Stimulated activated CD4-positive, alpha-beta T cell treated with anti-CD3 and anti-CD28 coated beads, Interleukin-15, amount 100 ng/mL, for 1 hour (primary cell): ENCODE measurements around the gene SCPEP1.
"Not testable (repeated sequence)": the region's sequence is repeated elsewhere in the genome, so short reads cannot be mapped to it uniquely, and the experiment has no call there.

Source experiments
- DNase-seq, 2 donors: peaks; one replicate each; pipeline ENCODE4 v3.0.0-alpha.2; 2020; ENCODE audit warnings: low read depth in 1 of 2, low spot score in 1 of 2

SCPEP1 gene

DNA sequence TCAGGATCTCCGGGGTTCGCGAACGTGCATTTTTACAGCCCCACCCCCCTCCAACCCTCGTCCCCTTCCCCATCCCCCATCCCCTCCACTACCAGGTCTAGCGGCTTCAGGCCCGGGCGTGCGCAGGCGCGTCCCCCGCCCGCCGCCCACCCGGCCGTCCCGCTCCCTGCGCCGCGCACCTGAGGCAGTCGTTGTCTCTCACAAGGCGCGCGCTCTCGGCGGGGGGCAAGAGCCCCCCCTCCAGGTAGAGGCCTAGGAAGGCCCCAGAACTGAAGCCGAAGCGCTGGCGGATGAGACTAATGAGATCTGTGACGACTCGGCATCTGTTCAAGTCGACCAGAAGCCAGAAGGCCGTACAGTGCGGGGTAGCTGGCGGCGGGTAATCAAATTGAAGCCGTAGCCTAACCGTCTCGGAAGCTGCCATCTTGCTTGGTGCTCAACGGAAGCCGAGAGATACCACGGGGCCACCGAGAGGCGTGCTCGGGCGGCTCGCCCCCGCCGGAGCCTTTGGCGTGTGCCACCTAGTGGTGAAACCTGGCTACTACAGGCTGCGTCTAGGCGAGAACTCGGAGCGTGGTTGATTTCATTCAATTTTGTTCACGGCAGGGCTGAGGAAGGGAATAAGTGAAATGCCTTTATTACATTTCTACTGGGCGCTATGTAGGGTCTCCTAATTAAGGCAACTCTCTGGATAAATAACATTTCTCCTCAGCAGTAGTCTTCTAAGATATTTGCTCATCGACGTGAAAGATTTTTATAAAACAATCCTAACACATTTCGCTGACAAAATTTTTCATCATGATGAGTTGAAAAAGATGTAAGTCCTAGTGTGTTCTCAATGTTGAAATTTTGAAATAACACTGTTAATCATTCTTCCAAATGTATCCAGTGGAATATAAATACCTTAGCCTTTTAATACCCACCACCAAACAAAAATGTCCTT, 17.1 kb upstream of the SCPEP1 start, which contains the start of gene COIL:
Gene COIL (minus strand): TSS at position 455 of the 943 bp plus-strand sequence. CDS start 31 bp downstream, at position 424.
- DNase-seq, result peak; percentile 82 to 91

DNA sequence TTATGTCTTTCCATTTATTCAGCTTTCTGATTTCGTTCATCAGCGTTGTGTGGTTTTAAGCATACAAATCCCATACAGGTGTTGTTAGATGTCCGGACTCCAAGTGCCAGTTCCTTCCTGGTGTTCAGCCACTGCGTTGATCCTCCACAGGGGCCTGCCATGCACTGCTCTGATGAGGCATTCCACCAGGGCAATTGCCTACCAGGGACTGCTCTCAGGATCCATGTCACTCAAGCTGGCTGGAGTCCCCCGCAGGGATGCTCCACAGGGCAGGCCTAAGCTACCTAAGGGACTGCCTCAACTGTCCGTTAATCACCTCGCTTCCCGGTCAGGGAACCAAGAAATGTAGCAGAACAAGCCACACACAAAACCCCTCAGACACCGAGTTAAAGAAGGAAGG, 12.7 kb upstream of the SCPEP1 start:
- DNase-seq, result not testable (repeated sequence)

DNA sequence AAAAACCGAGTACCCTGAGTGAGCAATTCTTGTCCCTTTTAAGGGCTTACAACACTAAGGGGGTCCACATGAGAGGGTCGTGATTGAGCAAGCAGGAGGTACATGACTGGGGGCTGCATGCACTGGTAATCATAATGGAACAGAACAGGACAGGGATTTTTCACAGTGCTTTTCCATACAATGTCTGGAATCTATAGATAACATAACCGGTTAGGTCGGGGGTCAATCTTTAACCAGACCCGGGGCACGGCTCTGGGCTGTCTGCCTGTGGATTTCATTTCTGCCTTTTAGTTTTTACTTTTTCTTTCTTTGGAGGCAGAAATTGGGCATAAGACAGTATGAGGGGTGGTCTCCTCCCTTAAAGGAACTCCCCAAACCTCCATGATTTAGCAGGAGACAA, 12.2 kb upstream of the SCPEP1 start:
- not testable (repeated sequence) for DNase-seq

DNA sequence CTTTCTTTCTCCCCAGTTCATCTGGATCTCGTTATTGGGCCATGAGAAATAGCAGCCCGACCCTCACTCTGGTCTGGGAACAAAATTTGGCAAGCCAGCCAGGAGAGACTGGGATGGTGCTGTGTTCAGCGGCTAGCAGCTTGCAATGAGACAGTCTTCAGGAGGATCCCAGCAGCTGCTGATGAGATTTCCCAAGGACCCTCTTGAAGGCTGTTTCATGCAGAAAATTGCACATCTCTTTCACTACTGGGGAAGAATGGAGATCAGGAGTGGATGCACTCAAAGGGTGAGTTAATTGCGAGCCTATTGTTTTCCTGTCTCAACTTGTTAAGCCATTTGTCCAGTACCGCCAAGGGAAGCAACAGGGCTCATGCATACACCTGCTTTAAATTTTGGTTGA, 11.6 kb upstream of the SCPEP1 start:
- no peak for DNase-seq

DNA sequence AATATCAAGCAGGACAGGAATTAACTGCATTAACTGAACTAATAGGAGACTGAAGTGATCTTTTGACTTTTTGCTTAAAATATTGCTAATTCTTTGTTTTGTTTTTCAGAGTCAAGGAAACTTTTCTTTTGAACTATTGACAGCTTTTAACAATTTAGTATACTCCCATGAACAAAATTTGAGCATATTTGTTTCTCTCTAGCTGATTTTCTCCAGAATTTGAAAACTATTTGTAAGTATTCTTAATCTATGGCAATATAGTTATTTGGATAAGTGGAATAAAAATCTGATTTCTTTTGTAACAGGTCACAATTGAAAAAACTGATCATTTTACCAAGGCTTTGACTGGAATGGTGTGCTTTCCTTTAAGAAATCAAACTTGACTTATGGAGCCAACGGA, 7.0 kb upstream of the SCPEP1 start:
- no peak for DNase-seq

DNA sequence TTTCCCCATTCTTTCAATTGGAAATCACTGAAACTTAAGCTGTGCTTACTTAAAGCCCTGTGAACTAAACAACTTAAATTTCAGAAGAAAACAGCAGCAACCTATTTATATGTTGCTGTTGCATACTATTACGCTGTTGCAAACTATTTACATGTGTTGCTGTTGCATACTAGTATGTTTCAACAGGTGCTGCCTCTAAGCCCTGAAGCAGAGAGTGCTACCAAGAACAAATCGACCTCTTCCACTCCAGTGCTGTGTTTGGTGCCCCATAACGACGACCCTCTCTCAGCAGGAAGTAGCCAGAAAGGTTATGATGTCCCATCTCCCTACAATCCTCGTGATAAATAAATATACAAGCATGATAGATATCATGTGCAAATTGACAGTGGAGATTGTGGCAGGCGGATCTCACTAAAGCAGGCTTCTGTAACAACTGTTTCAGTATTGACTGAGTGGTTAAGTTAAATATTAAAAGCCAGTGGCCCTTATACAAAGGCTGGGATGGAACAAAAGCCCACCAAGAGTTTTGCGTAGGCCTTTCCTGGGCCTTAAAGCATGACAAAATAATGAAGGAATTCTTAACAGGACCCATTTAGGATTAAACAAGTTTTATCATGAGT, 5.7 kb upstream of the SCPEP1 start:
- DNase-seq, result no peak

DNA sequence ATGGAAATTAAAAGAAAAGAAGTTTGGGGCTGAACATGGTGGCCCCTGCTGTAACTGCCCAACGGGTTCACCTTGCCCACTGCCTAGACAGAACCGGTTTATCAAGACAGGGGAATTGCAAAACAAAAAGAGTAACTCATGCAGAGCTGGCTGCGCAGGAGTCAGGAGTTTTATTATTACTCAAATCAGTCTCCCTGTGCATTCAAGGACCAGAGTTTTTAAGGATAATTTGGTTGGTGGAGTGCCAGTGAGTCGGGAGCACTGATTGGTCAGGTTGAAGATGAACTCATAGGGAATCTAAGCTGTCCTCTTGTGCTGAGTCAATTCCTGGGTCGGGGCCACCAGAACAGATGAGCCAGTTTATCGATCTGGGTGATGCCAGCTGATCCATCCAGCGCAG, 4.4 kb upstream of the SCPEP1 start:
- DNase-seq, result no peak

DNA sequence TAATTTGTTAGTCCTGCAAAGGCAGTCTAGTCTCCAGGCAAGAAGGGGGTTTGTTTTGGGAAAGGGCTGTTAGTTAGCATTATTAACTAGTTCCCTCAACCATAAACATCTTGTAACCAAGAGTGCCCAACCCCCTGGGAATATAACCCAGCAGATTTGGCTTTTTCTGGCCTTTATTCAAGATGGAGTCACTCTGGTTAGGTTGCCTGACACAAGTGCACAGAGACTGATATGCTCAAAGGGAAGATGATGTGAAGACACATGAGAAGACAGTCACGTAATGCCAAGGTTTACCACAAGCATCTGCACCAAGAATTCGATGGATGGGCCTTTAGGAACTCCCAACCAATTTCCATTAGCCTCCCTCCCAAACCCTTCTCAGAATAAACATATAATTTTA, 3.9 kb upstream of the SCPEP1 start:
- no peak for DNase-seq

DNA sequence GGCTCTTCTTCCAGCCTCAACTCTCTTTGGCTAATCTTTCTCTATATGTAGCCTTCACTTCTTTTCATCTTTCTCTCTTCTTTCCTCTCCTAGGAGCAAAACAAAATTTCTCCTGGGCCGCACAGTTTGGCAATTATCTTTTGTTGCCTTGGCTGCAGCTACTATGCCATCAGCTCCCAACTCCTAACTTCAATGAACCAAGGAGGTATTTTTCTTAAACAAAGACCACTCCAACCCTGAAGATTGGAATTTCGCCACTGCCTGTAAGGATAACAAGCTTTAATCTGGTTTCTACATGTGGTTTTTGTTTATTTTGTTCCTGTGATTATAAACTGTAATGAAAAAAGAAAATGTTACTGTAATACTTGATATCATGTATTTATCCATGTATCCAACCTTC, 2.3 kb upstream of the SCPEP1 start:
- DNase-seq, result no peak

DNA sequence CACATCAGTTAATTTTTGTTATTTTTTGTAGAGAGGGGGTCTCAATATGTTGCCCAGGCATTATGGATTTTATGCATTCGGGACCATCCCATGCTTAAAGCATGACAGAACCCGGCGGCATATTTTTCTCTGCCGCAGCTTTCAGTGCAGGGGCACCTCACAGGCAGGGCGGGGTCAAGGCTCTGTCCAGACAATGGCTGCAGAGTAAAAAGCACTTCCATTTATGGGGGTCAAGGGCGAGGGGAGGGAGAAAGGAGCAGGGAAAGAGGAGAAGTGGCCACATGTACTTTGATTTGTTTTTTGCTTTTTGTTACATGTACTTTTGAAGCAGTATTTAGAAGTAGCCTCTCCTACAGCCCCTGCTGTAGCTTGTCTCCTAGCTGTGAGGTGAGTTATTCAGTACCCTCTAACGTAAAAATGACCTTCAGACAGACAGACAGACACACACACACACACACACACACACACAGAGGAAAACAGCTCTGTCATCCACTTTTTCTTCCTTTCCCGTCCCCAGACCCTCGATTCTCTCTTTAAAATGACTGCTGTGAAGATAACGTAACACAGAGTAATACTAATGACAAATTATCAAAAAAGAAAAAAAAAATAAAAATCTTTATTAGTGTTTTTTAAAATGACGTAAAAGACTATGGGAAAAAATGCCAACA, 856 bp upstream of the SCPEP1 start:
- no peak for DNase-seq

DNA sequence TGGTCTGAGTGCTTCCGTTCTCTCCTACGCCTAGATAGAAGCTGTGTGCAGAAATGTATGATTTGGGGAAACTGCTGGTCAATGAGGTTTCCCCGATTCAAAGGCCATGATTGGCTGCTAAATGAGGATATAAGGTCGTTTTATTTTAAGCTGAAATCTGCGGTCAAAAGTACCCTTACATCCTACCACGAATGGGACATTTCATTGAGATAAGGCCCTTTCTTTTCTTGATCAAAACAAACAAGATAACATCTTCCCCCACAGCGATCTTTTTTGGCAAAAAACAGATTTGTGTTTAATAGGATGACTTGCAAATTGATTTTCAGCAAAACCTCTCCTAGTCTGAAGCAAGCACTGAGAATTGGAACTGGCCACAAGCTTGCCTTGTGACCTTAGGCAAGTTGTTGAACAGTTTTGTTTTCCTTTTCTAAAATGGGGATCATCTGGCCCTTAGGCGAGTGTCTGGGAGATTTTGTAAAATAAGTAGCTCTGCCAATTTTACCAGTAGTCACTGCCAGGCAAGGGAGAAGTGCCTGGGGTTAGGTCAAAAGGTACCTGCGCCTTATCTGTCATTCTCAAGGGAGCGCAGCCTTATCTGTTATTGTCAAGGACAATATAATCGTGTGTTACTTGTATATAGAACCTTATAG, 635 bp downstream of the SCPEP1 start:
- DNase-seq, result no peak

DNA sequence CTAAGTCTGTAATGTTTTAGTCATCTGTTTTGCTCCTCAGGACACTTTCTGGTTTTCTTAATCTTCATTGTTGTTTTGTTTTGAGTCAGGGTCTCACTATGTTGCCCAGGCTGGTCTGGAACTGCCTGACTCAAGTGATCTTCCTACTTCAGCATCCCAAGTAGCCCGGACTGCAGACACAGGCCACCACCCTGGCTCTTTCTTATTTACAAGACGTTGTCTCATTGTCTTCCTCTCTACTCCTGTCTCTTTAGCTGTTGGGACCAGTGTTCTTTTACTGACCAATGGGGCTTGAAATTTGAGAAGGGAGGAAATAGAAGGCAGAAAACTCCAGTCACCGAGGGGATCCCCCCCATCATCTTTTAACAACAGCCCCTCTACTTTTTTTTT, 1.2 kb downstream of the SCPEP1 start:
- DNase-seq, result no peak

DNA sequence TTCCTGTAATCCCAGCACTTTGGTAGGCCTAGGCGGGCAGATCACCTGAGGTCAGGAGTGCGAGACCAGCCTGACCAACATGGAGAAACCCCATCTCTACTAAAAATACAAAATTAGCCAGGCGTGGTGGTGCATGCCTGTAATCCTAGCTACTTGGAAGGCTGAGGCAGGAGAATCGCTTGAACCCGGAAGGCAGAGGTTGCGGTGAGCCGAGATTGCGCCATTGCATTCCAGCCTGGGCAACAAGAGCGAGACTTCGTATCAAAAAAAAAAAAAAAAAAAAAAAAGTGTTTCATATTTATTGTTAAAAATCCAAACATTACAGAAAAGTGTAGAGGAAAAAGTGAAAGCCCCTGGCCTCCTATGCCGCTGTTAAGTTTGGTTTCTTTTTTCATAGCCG, 2.6 kb downstream of the SCPEP1 start:
- not testable (repeated sequence) for DNase-seq

DNA sequence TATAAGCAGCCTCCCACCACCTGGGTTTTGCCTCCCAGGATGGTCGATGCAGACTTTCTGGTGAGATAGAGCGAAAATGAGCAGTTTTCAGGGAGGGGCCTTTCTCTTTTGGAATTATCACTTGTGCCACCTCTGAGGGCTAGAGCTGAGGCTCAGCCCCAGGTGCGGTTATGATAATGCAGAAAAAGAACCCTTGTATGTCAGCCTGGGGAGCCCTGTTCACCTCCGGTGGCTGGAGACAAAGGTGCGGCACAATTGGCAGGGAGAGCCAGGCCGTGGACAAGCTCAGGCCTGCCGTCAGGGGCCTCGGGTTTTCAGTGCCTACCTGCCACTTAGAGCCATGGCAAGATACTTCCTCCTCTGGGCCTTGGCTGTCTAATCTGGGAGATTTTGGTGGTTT, 4.4 kb downstream of the SCPEP1 start:
- DNase-seq, result no peak

DNA sequence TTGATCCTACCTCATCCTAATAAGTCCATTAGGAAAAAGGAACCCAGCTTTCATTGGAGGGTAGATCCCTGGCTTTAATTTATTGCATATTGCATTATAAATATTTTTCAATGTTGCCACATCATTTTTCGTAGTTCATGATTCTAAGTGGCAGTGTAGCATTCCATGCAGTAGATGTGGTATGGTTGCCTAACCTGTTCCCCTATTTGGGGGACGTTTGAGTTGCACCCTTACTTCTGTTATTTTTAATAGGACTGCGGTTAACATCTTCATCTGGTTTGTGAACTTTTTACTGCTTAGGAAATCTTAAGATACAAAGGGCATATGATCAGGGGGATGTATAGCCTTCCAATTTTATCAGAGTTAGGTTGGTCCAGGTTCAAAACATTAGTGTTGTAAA, 5.4 kb downstream of the SCPEP1 start:
- no peak for DNase-seq

DNA sequence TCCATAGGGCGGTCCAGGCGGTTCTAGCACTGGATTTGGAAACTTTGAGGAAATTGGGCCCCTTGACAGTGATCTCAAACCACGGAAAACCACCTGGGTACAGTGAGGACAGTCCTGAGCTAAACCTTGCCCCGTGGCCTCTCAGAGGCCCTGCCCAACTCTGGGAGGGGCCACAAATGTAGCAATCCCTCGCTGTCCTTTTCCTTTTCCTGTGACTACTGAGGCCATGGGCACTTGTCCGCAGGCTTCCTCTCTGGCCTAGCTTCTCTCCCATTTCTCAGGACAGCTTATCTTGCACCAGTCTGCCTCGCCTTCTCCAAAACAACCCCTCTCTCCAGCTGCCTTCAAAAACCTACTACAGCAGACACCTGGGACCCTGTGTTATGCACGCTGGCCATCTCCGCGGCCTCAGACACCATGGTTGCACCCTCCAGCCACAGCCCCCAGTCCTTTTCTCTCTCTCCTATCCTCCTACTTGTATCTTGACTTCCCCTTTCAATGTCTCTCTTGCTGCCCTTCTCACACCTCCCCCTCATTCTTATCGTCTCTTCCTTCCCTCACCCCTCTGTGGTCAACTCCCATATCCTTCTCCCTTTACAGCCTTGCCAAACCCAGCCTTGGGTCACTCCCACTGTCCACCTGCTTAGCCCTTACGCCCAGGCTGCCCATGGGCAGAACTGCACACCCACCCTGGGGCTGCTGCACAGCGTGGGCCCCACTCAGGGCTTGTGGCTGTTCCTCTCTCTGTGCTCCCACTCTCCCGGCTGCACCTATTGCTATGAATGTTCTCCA, 7.6 kb downstream of the SCPEP1 start:
- DNase-seq, result no peak

DNA sequence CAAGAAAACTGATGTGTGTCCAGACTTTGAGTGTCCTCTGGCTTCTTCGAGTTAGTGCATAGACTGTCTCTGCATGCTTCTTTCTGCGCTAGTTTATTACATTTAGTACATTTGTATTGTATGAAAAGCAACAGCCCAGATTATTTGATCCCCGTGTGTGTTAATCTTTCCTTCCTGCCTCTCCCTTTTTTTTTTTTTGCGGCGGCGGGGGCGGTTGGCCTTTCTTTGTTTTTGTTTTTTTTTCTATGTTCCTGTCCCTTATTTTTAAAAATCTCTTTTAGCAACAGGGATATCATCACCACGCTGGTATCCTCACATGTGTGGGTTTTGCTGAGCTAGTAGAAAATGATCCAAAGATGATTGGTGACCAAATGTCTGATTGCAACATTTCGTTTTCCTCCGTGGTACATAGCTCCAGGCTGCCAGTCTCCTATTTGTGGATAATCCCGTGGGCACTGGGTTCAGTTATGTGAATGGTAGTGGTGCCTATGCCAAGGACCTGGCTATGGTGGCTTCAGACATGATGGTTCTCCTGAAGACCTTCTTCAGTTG, 9.4 kb downstream of the SCPEP1 start:
- DNase-seq, result no peak

DNA sequence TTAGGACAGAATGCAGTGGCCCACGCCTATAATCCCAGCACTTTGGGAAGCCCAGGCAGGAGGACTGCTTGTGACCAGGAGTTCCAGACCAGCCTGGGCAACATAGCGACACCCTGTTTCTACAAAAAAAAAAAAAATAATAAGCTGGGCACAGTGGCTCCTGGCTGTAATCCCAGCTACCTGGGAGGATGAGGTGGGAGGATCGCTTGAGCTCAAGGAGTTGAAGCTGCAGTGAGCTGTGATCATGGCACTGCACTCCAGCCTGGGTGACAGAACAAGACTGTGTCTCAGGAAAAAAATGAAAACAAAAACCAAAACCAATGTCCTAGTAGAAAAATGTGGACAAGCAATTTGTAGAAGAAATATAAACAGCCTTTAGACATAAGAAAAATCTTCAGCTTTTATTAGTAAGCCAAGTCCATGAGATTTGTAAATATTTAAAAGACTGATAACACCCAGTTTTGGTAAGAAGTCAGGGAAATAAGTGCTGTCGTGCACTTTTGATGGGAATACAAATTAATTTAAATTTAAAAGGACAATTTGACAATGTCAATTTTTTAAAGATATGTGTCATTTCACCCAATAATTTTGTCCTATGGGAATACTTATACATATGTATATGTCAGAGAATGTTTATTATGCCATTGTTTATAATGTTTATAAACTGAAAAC, 11.1 kb downstream of the SCPEP1 start:
- no peak for DNase-seq

DNA sequence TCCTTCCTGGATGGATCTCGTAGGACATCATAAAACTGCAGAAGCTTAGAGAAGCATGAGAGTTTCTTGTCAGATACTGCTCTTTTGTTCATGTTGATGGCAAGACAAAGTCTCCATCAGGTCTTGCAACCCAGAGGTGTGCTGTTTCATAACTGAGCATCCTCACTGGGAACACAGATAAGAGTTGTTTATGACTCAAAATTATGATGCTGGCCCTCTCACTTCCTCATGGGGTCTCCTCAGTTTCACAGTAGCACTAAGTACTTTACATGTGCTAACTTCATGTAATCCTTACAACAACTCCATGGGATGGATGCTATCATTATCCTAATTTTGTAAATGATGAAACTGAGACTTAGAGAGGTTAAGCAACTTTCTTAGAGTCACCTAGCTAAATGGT, 14.4 kb downstream of the SCPEP1 start:
- no peak for DNase-seq
